ENCODE measurements around the gene ASGR1.
A peak's percentile ranks its signal among the peaks of the same experiment; 100 is the strongest.

The ASGR1 gene

GRCh38 chr17:7217113-7217987 is 38.2 kb upstream of the ASGR1 start:
- Histone ChIP-seq H3K4me3 (peak overlapping the region; percentile 24 to 40 (median 38)), H3K27ac (peak overlapping the region in 20 of 21 experiments; percentile 8 to 97 (median 74))

GRCh38 chr17:7216242-7217112 is 37.3 kb upstream of the ASGR1 start:
- H3K4me3 ChIP-seq: peak overlapping the region; percentile 24 to 40 (median 38)
- H3K27ac ChIP-seq: peak overlapping the region in 20 of 21 experiments; percentile 8 to 97 (median 74)

GRCh38 chr17:7215652-7216180 is 36.5 kb upstream of the ASGR1 start:
- Histone ChIP-seq H3K4me3 (no peak overlapping the region), H3K27ac (peak overlapping the region in 16 of 21 experiments; percentile 19 to 79 (median 50))

GRCh38 chr17:7215136-7215638 is 36.0 kb upstream of the ASGR1 start:
- Histone ChIP-seq H3K27ac (peak overlapping the region in 15 of 21 experiments; percentile 19 to 79 (median 63)), H3K4me3 (peak overlapping the region in 5 of 7 experiments; percentile 28 to 46 (median 38))

- Histone ChIP-seq H3K4me3 (peak overlapping the region; percentile 28 to 46 (median 36)), H3K27ac (peak overlapping the region in 18 of 21 experiments; percentile 4 to 77 (median 64))
Measured at GRCh38 chr17:7214300-7215135, 35.3 kb upstream of the ASGR1 start.

GRCh38 chr17:7213895-7214299 is 34.7 kb upstream of the ASGR1 start:
- peak overlapping the region; percentile 28 to 46 (median 36) for H3K4me3 ChIP-seq
- H3K27ac ChIP-seq: peak overlapping the region in 13 of 21 experiments; percentile 4 to 77 (median 71)

GRCh38 chr17:7211491-7212273 is 32.5 kb upstream of the ASGR1 start:
- H3K4me3 ChIP-seq: no peak overlapping the region
- H3K27ac ChIP-seq: no peak overlapping the region

- H3K4me3 ChIP-seq: no peak overlapping the region
- no peak overlapping the region for H3K27ac ChIP-seq
Measured at GRCh38 chr17:7208754-7209460, 29.7 kb upstream of the ASGR1 start.

GRCh38 chr17:7208027-7208571 is 28.9 kb upstream of the ASGR1 start:
- no peak overlapping the region for H3K27ac ChIP-seq

GRCh38 chr17:7207120-7208001 is 28.2 kb upstream of the ASGR1 start:
- Histone ChIP-seq H3K4me3 (no peak overlapping the region), H3K27ac (peak overlapping the region in 1 of 21 experiments; percentile 78)

More at GRCh38 chr17:7208027-7208571, 28.9 kb upstream of the ASGR1 start:
- no peak overlapping the region for H3K4me3 ChIP-seq

- H3K27ac ChIP-seq: peak overlapping the region in 16 of 21 experiments; percentile 39 to 80 (median 64)
- H3K4me3 ChIP-seq: peak overlapping the region in 6 of 7 experiments; percentile 33 to 42 (median 35)
Measured at GRCh38 chr17:7205561-7205960, 26.4 kb upstream of the ASGR1 start.

- H3K27ac ChIP-seq: peak overlapping the region in 19 of 21 experiments; percentile 22 to 80 (median 56)
- peak overlapping the region; percentile 31 to 42 (median 34) for H3K4me3 ChIP-seq
Measured at GRCh38 chr17:7204828-7205461, 25.8 kb upstream of the ASGR1 start.

- Histone ChIP-seq H3K4me3 (peak overlapping the region; percentile 31 to 42 (median 34)), H3K27ac (peak overlapping the region in 16 of 21 experiments; percentile 33 to 80 (median 58))
Measured at GRCh38 chr17:7204336-7204735, 25.2 kb upstream of the ASGR1 start.

GRCh38 chr17:7203391-7203790 is 24.2 kb upstream of the ASGR1 start:
- no peak overlapping the region for H3K27ac ChIP-seq
- no peak overlapping the region for H3K4me3 ChIP-seq

GRCh38 chr17:7196651-7197401 is 17.7 kb upstream of the ASGR1 start:
- no peak overlapping the region for H3K4me3 ChIP-seq

More at GRCh38 chr17:7196651-7197401, 17.7 kb upstream of the ASGR1 start:
- H3K27ac ChIP-seq: no peak overlapping the region
